ENCODE data around the gene CYP4F22.

CYP4F22 gene

GRCh38 chr19:15534957-15535864 is 26.9 kb downstream of the CYP4F22 start:
- in situ Hi-C loops (cut with MboI; ENCODE audit: low sequenced_read_pairs): no loop called here

- in situ Hi-C loops (cut with MboI; ENCODE audit: low sequenced_read_pairs): no loop called here
These were observed 28.0 kb downstream of the CYP4F22 start for GRCh38 chr19:15536350-15536749.

- in situ Hi-C loops (cut with MboI; ENCODE audit: low sequenced_read_pairs): no loop called here
These were observed 30.4 kb downstream of the CYP4F22 start for GRCh38 chr19:15538774-15539173.

GRCh38 chr19:15539638-15540037 is 31.3 kb downstream of the CYP4F22 start:
- in situ Hi-C loops (cut with MboI; ENCODE audit: low sequenced_read_pairs): no loop called here

- in situ Hi-C loops (cut with MboI; ENCODE audit: low sequenced_read_pairs): no loop called here
These were observed 32.1 kb downstream of the CYP4F22 start for GRCh38 chr19:15540435-15540834.

GRCh38 chr19:15544283-15544682 is 36.0 kb downstream of the CYP4F22 start:
- in situ Hi-C loops (cut with MboI; ENCODE audit: low sequenced_read_pairs): no loop called here

GRCh38 chr19:15544970-15545369 is 36.6 kb downstream of the CYP4F22 start:
- in situ Hi-C loops (cut with MboI; ENCODE audit: low sequenced_read_pairs): no loop called here

GRCh38 chr19:15548648-15549047 is 40.3 kb downstream of the CYP4F22 start:
- in situ Hi-C loops (cut with MboI; ENCODE audit: low sequenced_read_pairs): no loop called here

- in situ Hi-C loops (cut with MboI; ENCODE audit: low sequenced_read_pairs): no loop called here
These were observed 41.3 kb downstream of the CYP4F22 start for GRCh38 chr19:15549581-15549980.

- in situ Hi-C loops (cut with MboI; ENCODE audit: low sequenced_read_pairs): loop anchor here (10.0 kb wide), 2 partner anchors 135 to 295 kb away; partner anchors contain the start of gene AKAP8L
These were observed 41.9 kb downstream of the CYP4F22 start for GRCh38 chr19:15550273-15550672.

- in situ Hi-C loops (cut with MboI; ENCODE audit: low sequenced_read_pairs): loop anchor here (10.0 kb wide), 2 partner anchors 136 to 296 kb away; partner anchors contain the start of gene AKAP8L
These were observed 42.6 kb downstream of the CYP4F22 start for GRCh38 chr19:15550929-15551292.

GRCh38 chr19:15551293-15552004 is 43.1 kb downstream of the CYP4F22 start:
- in situ Hi-C loops (cut with MboI; ENCODE audit: low sequenced_read_pairs): loop anchor here (10.0 kb wide), 2 partner anchors 137 to 297 kb away; partner anchors contain the start of gene AKAP8L

GRCh38 chr19:15555021-15555420 is 46.7 kb downstream of the CYP4F22 start:
- in situ Hi-C loops (cut with MboI; ENCODE audit: low sequenced_read_pairs): loop anchor here (5.0 to 10.0 kb wide), 3 partner anchors 140 to 388 kb away; partner anchors contain the start of gene AKAP8L

GRCh38 chr19:15555759-15556633 is 47.7 kb downstream of the CYP4F22 start:
- in situ Hi-C loops (cut with MboI; ENCODE audit: low sequenced_read_pairs): loop anchor here (5.0 to 10.0 kb wide), 3 partner anchors 141 to 389 kb away; partner anchors contain the start of gene AKAP8L

- in situ Hi-C loops (cut with MboI; ENCODE audit: low sequenced_read_pairs): loop anchor here (5.0 to 10.0 kb wide), 3 partner anchors 142 to 389 kb away; partner anchors contain the start of gene AKAP8L
These were observed 48.4 kb downstream of the CYP4F22 start for GRCh38 chr19:15556634-15557181.

- in situ Hi-C loops (cut with MboI; ENCODE audit: low sequenced_read_pairs): loop anchor here (5.0 to 10.0 kb wide), 3 partner anchors 142 to 390 kb away; partner anchors contain the start of gene AKAP8L
These were observed 48.9 kb downstream of the CYP4F22 start for GRCh38 chr19:15557223-15557622.

- in situ Hi-C loops (cut with MboI; ENCODE audit: low sequenced_read_pairs): no loop called here
These were observed 53.8 kb downstream of the CYP4F22 start for GRCh38 chr19:15562145-15562544.

GRCh38 chr19:15562861-15563260 is 54.5 kb downstream of the CYP4F22 start:
- in situ Hi-C loops (cut with MboI; ENCODE audit: low sequenced_read_pairs): no loop called here

GRCh38 chr19:15563325-15563794 is 55.0 kb downstream of the CYP4F22 start:
- in situ Hi-C loops (cut with MboI; ENCODE audit: low sequenced_read_pairs): no loop called here

GRCh38 chr19:15563931-15564330 is 55.6 kb downstream of the CYP4F22 start:
- in situ Hi-C loops (cut with MboI; ENCODE audit: low sequenced_read_pairs): no loop called here

Measured in HL-60/S4 (cell line).